IMR-90 (cell line): Measurements from ENCODE around the gene CUTA. TPM values are rescaled to one million over a fixed set of nuclear protein-coding genes. Genes with fewer than 3 reads are reported as not detected.

Source experiments
- ATAC-seq: fragments of 200-7000 bp; cut with Tn5 transposase; 2 replicates; pipeline ENCODE4 v1.9.1; 2020; ENCODE audit warnings: low read depth, mild to moderate bottlenecking, moderate library complexity
- BruUV-seq: library from RNA; stranded (reverse); fragments of 400-500 nt; replicated peaks from 2 replicates; lab custom pipeline; 2021; lab: Mats Ljungman, UMichigan
- CTCF ChIA-PET: fragments of 300-600 bp; formaldehyde crosslinking; extraction: SDS; loops from one replicate; lab custom pipeline; 2021; ENCODE audit warnings: antibody characterized with exemption; lab: Yijun Ruan, JAX
- POLR2A ChIA-PET: fragments of 300-600 bp; sonication (Branson Sonifier 250); formaldehyde crosslinking; loops from one replicate; lab custom pipeline; 2022; ENCODE audit warnings: antibody characterized with exemption; ENCODE audit not compliant: unreplicated experiment; lab: Charles Lee
- DNase-seq: peaks from one replicate; pipeline ENCODE4 v3.0.0; 2013
- H2AFZ ChIP-seq: replicated peaks from 2 replicates; pipeline ENCODE3; 2013; ENCODE audit warnings: low read length, mild to moderate bottlenecking; ENCODE audit not compliant: poor library complexity
- H2AK5ac ChIP-seq: 2 replicates; pipeline ENCODE4 v1.6.1; 2013; ENCODE audit warnings: low read depth, low read length, inconsistent platforms
- H2AK9ac ChIP-seq: replicated peaks from 2 replicates; pipeline ENCODE3; 2013; ENCODE audit warnings: mild to moderate bottlenecking, low read depth, low read length, moderate library complexity; ENCODE audit not compliant: poor library complexity
- H2BK120ac ChIP-seq: 2 replicates; pipeline ENCODE4 v1.6.1; 2013; ENCODE audit warnings: low read depth, low read length, inconsistent platforms
- H2BK15ac ChIP-seq: 3 replicates; pipeline ENCODE4 v1.6.1; 2013; ENCODE audit warnings: low read depth, low read length, inconsistent platforms
- H2BK20ac ChIP-seq: 2 replicates; pipeline ENCODE4 v1.6.1; 2013; ENCODE audit warnings: low read depth, mild to moderate bottlenecking, inconsistent platforms, low read length, moderate library complexity
- H2BK5ac ChIP-seq: 2 replicates; pipeline ENCODE4 v1.6.1; 2013; ENCODE audit warnings: mild to moderate bottlenecking, low read depth, low read length, inconsistent platforms; ENCODE audit not compliant: poor library complexity, severe bottlenecking
- H3K14ac ChIP-seq: replicated peaks from 2 replicates; pipeline ENCODE4 v1.6.1; 2013; ENCODE audit warnings: low read depth, low read length, inconsistent platforms
- H3K18ac ChIP-seq: 2 replicates; pipeline ENCODE4 v1.6.1; 2013; ENCODE audit warnings: low read depth, low read length, control low read depth
- H3K23ac ChIP-seq: 2 replicates; pipeline ENCODE4 v1.6.1; 2013; ENCODE audit warnings: low read depth, low read length, inconsistent platforms
- H3K27ac ChIP-seq: 2 replicates; pipeline ENCODE4 v1.5.1; 2013; ENCODE audit warnings: mild to moderate bottlenecking, control low read depth, low read length; ENCODE audit not compliant: insufficient read depth
- H3K27me3 ChIP-seq: 2 replicates; pipeline ENCODE4 v1.6.1; 2013; ENCODE audit warnings: low read length; ENCODE audit not compliant: control insufficient read depth, insufficient read depth
- H3K36me3 ChIP-seq: 2 replicates; pipeline ENCODE4 v1.6.1; 2013; ENCODE audit warnings: low read length, mixed read lengths; ENCODE audit not compliant: control insufficient read depth, insufficient read depth
- H3K4ac ChIP-seq: 2 replicates; pipeline ENCODE4 v1.6.1; 2013; ENCODE audit warnings: low read depth, low read length, inconsistent platforms
- H3K4me1 ChIP-seq: 2 replicates; pipeline ENCODE4 v1.6.1; 2013; ENCODE audit warnings: low read length, mixed read lengths; ENCODE audit not compliant: control insufficient read depth, insufficient read depth
- H3K4me2 ChIP-seq: 2 replicates; pipeline ENCODE4 v1.6.1; 2013; ENCODE audit warnings: low read depth, mild to moderate bottlenecking, control low read depth, low read length, moderate library complexity
- H3K4me3 ChIP-seq: 2 replicates; pipeline ENCODE4 v1.5.1; 2013; ENCODE audit warnings: low read depth, mild to moderate bottlenecking, control low read depth, low read length, moderate library complexity; ENCODE audit not compliant: insufficient read depth
- H3K56ac ChIP-seq: 2 replicates; pipeline ENCODE4 v1.6.1; 2013; ENCODE audit warnings: low read length, inconsistent platforms; ENCODE audit not compliant: insufficient read depth; ENCODE audit errors: extremely low read depth
- H3K79me1 ChIP-seq, 2 experiments: 2 replicates each; pipeline ENCODE4 v1.6.1; 2013; ENCODE audit warnings: low read length in 2 of 2, inconsistent platforms in 1 of 2, low read depth in 1 of 2
- H3K9ac ChIP-seq: 2 replicates; pipeline ENCODE4 v1.6.1; 2013; ENCODE audit warnings: low read depth, low read length, control low read depth
- H3K9me1 ChIP-seq: 2 replicates; pipeline ENCODE4 v1.6.1; 2013; ENCODE audit warnings: low read length, inconsistent platforms; ENCODE audit not compliant: insufficient read depth
- H3K9me3 ChIP-seq: 2 replicates; pipeline ENCODE4 v1.6.1; 2013; ENCODE audit warnings: low read length; ENCODE audit not compliant: control insufficient read depth, insufficient read depth
- H4K20me1 ChIP-seq: 2 replicates; pipeline ENCODE4 v1.6.1; 2013; ENCODE audit warnings: low read length, inconsistent platforms; ENCODE audit not compliant: insufficient read depth
- H4K5ac ChIP-seq: 2 replicates; pipeline ENCODE4 v1.6.1; 2013; ENCODE audit warnings: mild to moderate bottlenecking, low read depth, low read length, control low read depth
- H4K8ac ChIP-seq, 2 experiments: 2 replicates each; pipeline ENCODE4 v1.6.1; 2013; ENCODE audit warnings: low read depth in 2 of 2, low read length in 2 of 2, control low read depth in 1 of 2, inconsistent platforms in 1 of 2
- H4K91ac ChIP-seq: 2 replicates; pipeline ENCODE4 v1.6.1; 2013; ENCODE audit warnings: low read depth, low read length, inconsistent platforms; ENCODE audit not compliant: insufficient read depth
- BHLHE40 ChIP-seq: fragments of 150-350 bp; IDR thresholded peaks from 2 replicates; pipeline ENCODE4 v1.6.1; 2016; ENCODE audit warnings: mild to moderate bottlenecking, low read depth, low read length
- CEBPB ChIP-seq: IDR thresholded peaks from 2 replicates; pipeline ENCODE4 v1.6.1; 2012; ENCODE audit warnings: low read depth, low read length, improper control_type of control experiment
- CHD1 ChIP-seq: IDR thresholded peaks from 2 replicates; pipeline ENCODE4 v1.6.1; 2012; ENCODE audit warnings: low read depth, low read length, improper control_type of control experiment
- MAFK ChIP-seq: IDR thresholded peaks from 2 replicates; pipeline ENCODE4 v1.6.1; 2012; ENCODE audit warnings: low read depth, low read length, improper control_type of control experiment
- MAZ ChIP-seq: IDR thresholded peaks from 2 replicates; pipeline ENCODE4 v1.6.1; 2012; ENCODE audit warnings: low read depth, mild to moderate bottlenecking, low read length, improper control_type of control experiment, moderate library complexity, borderline replicate concordance
- POLR2A ChIP-seq: IDR thresholded peaks from 2 replicates; pipeline ENCODE4 v1.6.1; 2012; ENCODE audit warnings: mild to moderate bottlenecking, low read depth, low read length
- RAD21 ChIP-seq: IDR thresholded peaks from 2 replicates; pipeline ENCODE4 v1.6.1; 2012; ENCODE audit warnings: low read length, improper control_type of control experiment
- RCOR1 ChIP-seq: IDR thresholded peaks from 2 replicates; pipeline ENCODE4 v1.6.1; 2012; ENCODE audit warnings: mild to moderate bottlenecking, low read length, improper control_type of control experiment; ENCODE audit not compliant: insufficient replicate concordance
- RFX5 ChIP-seq: IDR thresholded peaks from 2 replicates; pipeline ENCODE4 v1.8.0; 2012; ENCODE audit warnings: low read depth, mild to moderate bottlenecking, low read length, moderate library complexity
- WGBS, 2 experiments: methylation state at CpG; one replicate each; pipeline versions ENCODE4 v1.1.5 to v1.1.7; 2013; ENCODE audit warnings: missing lambda C conversion rate in 2 of 2; ENCODE audit not compliant: insufficient read length in 1 of 2; ENCODE audit errors: extremely low coverage in 2 of 2; 5-methylcytosine and 5-hydroxymethylcytosine counted together
- dilution Hi-C: fragments of 300-500 bp; cut with HindIII; formaldehyde crosslinking; loops from one replicate; pipeline ENCODE4 v1.14.3; 2018; ENCODE audit warnings: low sequenced_read_pairs; ENCODE audit not compliant: unreplicated experiment
- in situ Hi-C: fragments of 300-500 bp; cut with MboI; formaldehyde crosslinking; loops from 3 replicates; pipeline ENCODE4 v1.14.3; 2019; ENCODE audit warnings: low sequenced_read_pairs, inconsistent platforms, mixed read lengths
- intact Hi-C: fragments of 100-400 bp; cut with micrococcal nuclease; formaldehyde crosslinking; loops from 2 replicates; pipeline ENCODE4 v1.10.0; 2022
- polyA plus RNA-seq, 3 experiments: library from polyadenylated mRNA; depleted of rRNA; stranded (reverse); fragments of >200 nt; gene quantifications; 2 replicates each; pipeline ENCODE4 v1.2.3, GENCODE V29; 2012; ENCODE audit warnings: low replicate concordance in 1 of 3
- total RNA-seq: library from RNA; depleted of rRNA; stranded (reverse); fragments of >200 nt; gene quantifications from 2 replicates; pipeline ENCODE4 v1.2.3, GENCODE V29; 2012
- TF ChIP-seq, protein P1 (sequence below): fragments of 150-350 bp; IDR thresholded peaks from 2 replicates; pipeline ENCODE4 v1.6.1; 2016; ENCODE audit warnings: low read depth, mild to moderate bottlenecking, low read length, moderate library complexity, borderline replicate concordance
- TF ChIP-seq, protein P2 (sequence below): conservative IDR thresholded peaks from 2 replicates; pipeline ENCODE4 v1.5.1; 2012; ENCODE audit warnings: mild to moderate bottlenecking, low read depth, low read length, improper control_type of control experiment
- TF ChIP-seq, protein P3 (sequence below): fragments of 150-350 bp; IDR thresholded peaks from 2 replicates; pipeline ENCODE4 v1.6.1; 2017; ENCODE audit warnings: mild to moderate bottlenecking, antibody characterized with exemption, low read length, low read depth

Gene CUTA
- total and polyA plus RNA-seq, 2 of the 4 experiments (the other 2 are of a cell fraction) = 136 to 427 TPM

DNA sequence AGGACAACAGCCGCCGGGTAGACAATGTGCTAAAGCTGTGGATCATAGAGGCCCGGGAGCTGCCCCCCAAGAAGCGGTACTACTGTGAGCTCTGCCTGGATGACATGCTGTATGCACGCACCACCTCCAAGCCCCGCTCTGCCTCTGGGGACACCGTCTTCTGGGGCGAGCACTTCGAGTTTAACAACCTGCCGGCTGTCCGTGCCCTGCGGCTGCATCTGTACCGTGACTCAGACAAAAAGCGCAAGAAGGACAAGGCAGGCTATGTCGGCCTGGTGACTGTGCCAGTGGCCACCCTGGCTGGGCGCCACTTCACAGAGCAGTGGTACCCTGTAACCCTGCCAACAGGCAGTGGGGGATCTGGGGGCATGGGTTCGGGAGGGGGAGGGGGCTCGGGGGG lies 19.8 kb upstream of the CUTA start:
- no peak overlapping the region for H2BK120ac ChIP-seq
- H3K27me3 ChIP-seq = no peaks in the 10 kb centered on the region
- H4K20me1 ChIP-seq = peaks cover 6% of the 10 kb centered on the region; the same call in 1 of the 2 replicates
- H2BK5ac ChIP-seq = no peak overlapping the region
- H2AFZ ChIP-seq = no peak overlapping the region
- dilution Hi-C loops = no loop called here
- no peak overlapping the region for H4K5ac ChIP-seq
- H3K18ac ChIP-seq = no peak overlapping the region
- H2BK15ac ChIP-seq = no peak overlapping the region
- BruUV-seq = no TSS peak
- ChIA-PET POLR2A (no interaction called here), CTCF (no interaction called here)
- no peak overlapping the region for H3K4ac ChIP-seq
- H2AK9ac ChIP-seq = no peak overlapping the region
- H3K27ac ChIP-seq = no peak overlapping the region
- H3K79me1 ChIP-seq = peaks cover 12 to 27% of the 10 kb centered on the region in 2 experiments
- DNase-seq (no peak), ATAC-seq (no peak)
- 97% methylated on average over 9 of the region's 18 CpGs; no CpG with 5 or more reads in 1 of the 2 experiments for WGBS, 2 experiments
- no peaks in the 10 kb centered on the region for H3K9me3 ChIP-seq
- H3K4me3 ChIP-seq = no peak overlapping the region
- H2BK20ac ChIP-seq = no peak overlapping the region
- H3K36me3 ChIP-seq = peaks cover 62% of the 10 kb centered on the region
- peaks cover 8% of the 10 kb centered on the region for H3K4me1 ChIP-seq
- TF ChIP-seq, protein P1, sequence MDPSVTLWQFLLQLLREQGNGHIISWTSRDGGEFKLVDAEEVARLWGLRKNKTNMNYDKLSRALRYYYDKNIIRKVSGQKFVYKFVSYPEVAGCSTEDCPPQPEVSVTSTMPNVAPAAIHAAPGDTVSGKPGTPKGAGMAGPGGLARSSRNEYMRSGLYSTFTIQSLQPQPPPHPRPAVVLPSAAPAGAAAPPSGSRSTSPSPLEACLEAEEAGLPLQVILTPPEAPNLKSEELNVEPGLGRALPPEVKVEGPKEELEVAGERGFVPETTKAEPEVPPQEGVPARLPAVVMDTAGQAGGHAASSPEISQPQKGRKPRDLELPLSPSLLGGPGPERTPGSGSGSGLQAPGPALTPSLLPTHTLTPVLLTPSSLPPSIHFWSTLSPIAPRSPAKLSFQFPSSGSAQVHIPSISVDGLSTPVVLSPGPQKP = no peak
- TF ChIP-seq MAZ (no peak), RCOR1 (no peak), CHD1 (no peak), BHLHE40 (no peak), RAD21 (no peak), POLR2A (no peak), CEBPB (no peak), MAFK (no peak), RFX5 (no peak)
- TF ChIP-seq, protein P2, sequence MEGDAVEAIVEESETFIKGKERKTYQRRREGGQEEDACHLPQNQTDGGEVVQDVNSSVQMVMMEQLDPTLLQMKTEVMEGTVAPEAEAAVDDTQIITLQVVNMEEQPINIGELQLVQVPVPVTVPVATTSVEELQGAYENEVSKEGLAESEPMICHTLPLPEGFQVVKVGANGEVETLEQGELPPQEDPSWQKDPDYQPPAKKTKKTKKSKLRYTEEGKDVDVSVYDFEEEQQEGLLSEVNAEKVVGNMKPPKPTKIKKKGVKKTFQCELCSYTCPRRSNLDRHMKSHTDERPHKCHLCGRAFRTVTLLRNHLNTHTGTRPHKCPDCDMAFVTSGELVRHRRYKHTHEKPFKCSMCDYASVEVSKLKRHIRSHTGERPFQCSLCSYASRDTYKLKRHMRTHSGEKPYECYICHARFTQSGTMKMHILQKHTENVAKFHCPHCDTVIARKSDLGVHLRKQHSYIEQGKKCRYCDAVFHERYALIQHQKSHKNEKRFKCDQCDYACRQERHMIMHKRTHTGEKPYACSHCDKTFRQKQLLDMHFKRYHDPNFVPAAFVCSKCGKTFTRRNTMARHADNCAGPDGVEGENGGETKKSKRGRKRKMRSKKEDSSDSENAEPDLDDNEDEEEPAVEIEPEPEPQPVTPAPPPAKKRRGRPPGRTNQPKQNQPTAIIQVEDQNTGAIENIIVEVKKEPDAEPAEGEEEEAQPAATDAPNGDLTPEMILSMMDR = no peak
- TF ChIP-seq, protein P3, sequence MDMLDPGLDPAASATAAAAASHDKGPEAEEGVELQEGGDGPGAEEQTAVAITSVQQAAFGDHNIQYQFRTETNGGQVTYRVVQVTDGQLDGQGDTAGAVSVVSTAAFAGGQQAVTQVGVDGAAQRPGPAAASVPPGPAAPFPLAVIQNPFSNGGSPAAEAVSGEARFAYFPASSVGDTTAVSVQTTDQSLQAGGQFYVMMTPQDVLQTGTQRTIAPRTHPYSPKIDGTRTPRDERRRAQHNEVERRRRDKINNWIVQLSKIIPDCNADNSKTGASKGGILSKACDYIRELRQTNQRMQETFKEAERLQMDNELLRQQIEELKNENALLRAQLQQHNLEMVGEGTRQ = no peak
- no peak overlapping the region for H4K91ac ChIP-seq
- H3K14ac ChIP-seq = no peak overlapping the region
- no peak overlapping the region for H3K56ac ChIP-seq
- H2AK5ac ChIP-seq = no peak overlapping the region
- H3K23ac ChIP-seq = no peak overlapping the region
- H3K9me1 ChIP-seq = peaks cover 10% of the 10 kb centered on the region
- H3K9ac ChIP-seq = no peak overlapping the region
- H4K8ac ChIP-seq = no peak overlapping the region
- intact Hi-C loops = no loop called here
- H3K4me2 ChIP-seq = no peak overlapping the region
- in situ Hi-C loops = no loop called here
